Naive B cell (primary cell): ENCODE data around the gene LSP1. TPM values are rescaled to one million over a fixed set of nuclear protein-coding genes. Genes with fewer than 3 reads are reported as not detected.

Source experiments
- ATAC-seq, 2 donors: fragments of 150-1000 bp; cut with Tn5 transposase; 2 replicates each; pipeline ENCODE4 v1.10.0; 2021; ENCODE audit warnings: low read depth in 2 of 2, mild to moderate bottlenecking in 2 of 2, moderate library complexity in 2 of 2
- DNase-seq: peaks from one replicate; pipeline ENCODE4 v3.0.0; 2022
- H3K27ac Mint-ChIP-seq, 6 donors: one replicate each; pipeline ENCODE4 v1.8.0; 2020 to 2022; ENCODE audit warnings: mild to moderate bottlenecking in 6 of 6, mixed read lengths in 6 of 6, moderate library complexity in 5 of 6, inconsistent platforms in 2 of 6
- H3K27me3 Mint-ChIP-seq, 3 donors: one replicate each; pipeline ENCODE4 v1.8.0; 2021 to 2022; ENCODE audit warnings: mixed read lengths in 3 of 3, mild to moderate bottlenecking in 1 of 3
- H3K36me3 Mint-ChIP-seq, 2 donors: one replicate each; pipeline ENCODE4 v1.8.0; 2020 to 2022; ENCODE audit warnings: mixed read lengths in 2 of 2, inconsistent platforms in 1 of 2, mild to moderate bottlenecking in 1 of 2
- H3K4me1 Mint-ChIP-seq, 3 donors: one replicate each; pipeline ENCODE4 v1.8.0; 2020 to 2022; ENCODE audit warnings: mixed read lengths in 3 of 3, inconsistent platforms in 1 of 3, mild to moderate bottlenecking in 1 of 3, moderate library complexity in 1 of 3
- H3K4me3 Mint-ChIP-seq, 8 donors: one replicate each; pipeline ENCODE4 v1.8.0; 2020 to 2022; ENCODE audit warnings: mild to moderate bottlenecking in 8 of 8, mixed read lengths in 8 of 8, moderate library complexity in 8 of 8, inconsistent platforms in 2 of 8
- H3K9me3 Mint-ChIP-seq, 7 donors: one replicate each; pipeline ENCODE4 v1.8.0; 2020 to 2022; ENCODE audit warnings: mixed read lengths in 7 of 7, mild to moderate bottlenecking in 5 of 7, inconsistent platforms in 2 of 7, moderate library complexity in 1 of 7
- polyA plus RNA-seq, 6 donors: library from polyadenylated mRNA; unstranded; fragments of 300-500 nt; fragmentation: Illumina TruSeq; gene quantifications; one replicate each; pipeline ENCODE4 v1.2.3, GENCODE V29; 2021; ENCODE audit warnings: low read depth in 6 of 6

LSP1 gene
- polyA plus RNA-seq, 6 donors from 2014 or later = 342 to 587 (median 422) TPM

DNA sequence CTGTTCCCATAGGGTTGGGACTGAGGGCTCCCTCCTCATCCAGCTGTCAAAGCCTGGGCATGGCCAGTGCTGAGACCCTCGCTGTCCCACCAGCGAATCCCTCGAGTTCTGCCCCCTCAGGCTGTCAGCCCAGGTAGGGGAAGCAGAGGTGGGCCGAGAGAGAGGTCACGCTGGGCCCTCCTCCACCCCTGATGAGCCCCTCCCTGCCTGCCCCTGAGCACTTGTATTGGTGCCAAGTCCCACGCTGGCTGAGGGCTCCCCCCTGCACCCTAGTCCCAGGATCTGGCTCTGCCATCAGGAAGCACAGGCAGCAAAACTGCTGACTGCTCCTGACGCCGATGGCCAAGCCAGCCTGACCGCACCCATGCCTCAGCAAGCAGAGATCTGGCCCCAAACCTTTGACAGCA, 35.5 kb downstream of the LSP1 start:
- Mint-ChIP-seq H3K36me3 (peaks cover 0 to 6% of the 10 kb centered on the region in 2 donors), H3K27ac (peak overlapping the region in 4 of 6 donors; percentile 39 to 78 (median 59)), H3K4me1 (peaks cover 22 to 42% (median 36%) of the 10 kb centered on the region in 3 donors), H3K27me3 (no peaks in the 10 kb centered on the region), H3K9me3 (peaks cover 0 to 4% (median 0%) of the 10 kb centered on the region in 7 donors), H3K4me3 (peak overlapping the region in 3 of 8 donors; percentile 3 to 66 (median 64))
- DNase-seq (no peak), ATAC-seq (no peak)

DNA sequence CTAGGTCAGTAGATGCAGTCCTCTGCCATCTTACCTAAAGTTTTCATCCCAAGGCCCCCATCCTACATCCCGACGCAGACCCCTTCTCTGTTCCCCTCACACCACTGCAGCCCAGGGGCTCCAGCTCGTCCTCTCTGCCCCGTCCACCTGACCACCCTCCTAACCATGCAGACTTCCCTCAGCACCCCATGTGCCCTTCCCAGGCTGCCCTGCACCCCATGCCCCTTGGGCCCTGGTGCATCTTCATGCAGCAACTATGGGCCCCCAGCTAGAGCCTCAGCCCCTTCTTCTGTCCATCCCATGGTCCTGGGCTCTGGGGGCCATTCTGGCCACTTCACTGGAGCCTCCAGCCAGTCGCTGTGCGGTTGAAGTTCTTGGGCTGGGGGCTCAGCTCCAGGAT, 35.9 kb downstream of the LSP1 start:
- no peaks in the 10 kb centered on the region for H3K27me3 Mint-ChIP-seq
- peak overlapping the region in 3 of 6 donors; percentile 39 to 73 (median 45) for H3K27ac Mint-ChIP-seq
- ATAC-seq (no peak), DNase-seq (no peak)
- H3K36me3 Mint-ChIP-seq = peaks cover 0 to 6% of the 10 kb centered on the region in 2 donors
- H3K4me3 Mint-ChIP-seq = peak overlapping the region in 5 of 8 donors; percentile 3 to 67 (median 64)
- H3K9me3 Mint-ChIP-seq = peaks cover 0 to 8% (median 0%) of the 10 kb centered on the region in 7 donors
- peaks cover 26 to 47% (median 39%) of the 10 kb centered on the region in 3 donors for H3K4me1 Mint-ChIP-seq

DNA sequence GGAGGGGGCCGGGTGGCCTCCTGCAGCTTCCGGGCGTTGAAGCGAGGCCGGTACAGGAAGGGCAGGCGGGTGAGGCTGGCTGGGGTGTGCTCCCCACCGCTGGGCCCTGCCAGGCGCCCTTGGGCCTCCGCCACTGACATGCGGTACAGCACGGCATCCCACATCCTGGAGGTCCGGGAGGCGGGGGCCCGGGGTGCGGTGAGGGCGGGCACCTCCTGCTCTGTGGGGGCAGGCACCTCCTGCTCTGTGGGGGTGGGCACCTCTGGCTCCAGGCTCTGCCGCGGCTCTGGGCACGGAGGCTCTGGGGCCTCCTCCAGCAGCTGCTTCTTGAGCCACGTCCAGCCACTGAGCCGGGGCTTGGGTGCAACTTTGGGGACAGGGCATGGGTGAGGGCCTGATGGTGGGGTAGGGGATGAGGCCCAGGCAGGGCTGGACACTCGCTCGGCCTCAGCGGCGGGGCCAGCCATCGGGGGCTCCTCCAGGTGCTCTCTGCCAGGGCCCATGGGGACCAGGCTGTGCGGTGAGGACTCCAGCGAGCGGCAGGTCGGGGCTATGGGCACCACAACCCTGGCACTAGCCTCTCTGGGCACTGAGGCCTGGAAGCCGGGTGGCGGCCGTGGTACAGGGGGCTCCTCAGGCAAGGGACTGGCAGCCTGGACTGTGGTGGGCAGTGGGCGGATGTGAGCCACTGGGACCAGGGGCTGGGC, 36.5 kb downstream of the LSP1 start:
- H3K27me3 Mint-ChIP-seq = no peaks in the 10 kb centered on the region
- H3K4me1 Mint-ChIP-seq = peaks cover 27 to 48% (median 37%) of the 10 kb centered on the region in 3 donors
- H3K27ac Mint-ChIP-seq = peak overlapping the region in 1 of 6 donors; percentile 73
- DNase-seq = peak; percentile 28
- peaks cover 0 to 8% (median 0%) of the 10 kb centered on the region in 7 donors for H3K9me3 Mint-ChIP-seq
- ATAC-seq = peak; percentile 49 to 52
- peaks cover 0 to 6% of the 10 kb centered on the region in 2 donors for H3K36me3 Mint-ChIP-seq
- peak overlapping the region in 3 of 8 donors; percentile 26 to 67 (median 37) for H3K4me3 Mint-ChIP-seq

DNA sequence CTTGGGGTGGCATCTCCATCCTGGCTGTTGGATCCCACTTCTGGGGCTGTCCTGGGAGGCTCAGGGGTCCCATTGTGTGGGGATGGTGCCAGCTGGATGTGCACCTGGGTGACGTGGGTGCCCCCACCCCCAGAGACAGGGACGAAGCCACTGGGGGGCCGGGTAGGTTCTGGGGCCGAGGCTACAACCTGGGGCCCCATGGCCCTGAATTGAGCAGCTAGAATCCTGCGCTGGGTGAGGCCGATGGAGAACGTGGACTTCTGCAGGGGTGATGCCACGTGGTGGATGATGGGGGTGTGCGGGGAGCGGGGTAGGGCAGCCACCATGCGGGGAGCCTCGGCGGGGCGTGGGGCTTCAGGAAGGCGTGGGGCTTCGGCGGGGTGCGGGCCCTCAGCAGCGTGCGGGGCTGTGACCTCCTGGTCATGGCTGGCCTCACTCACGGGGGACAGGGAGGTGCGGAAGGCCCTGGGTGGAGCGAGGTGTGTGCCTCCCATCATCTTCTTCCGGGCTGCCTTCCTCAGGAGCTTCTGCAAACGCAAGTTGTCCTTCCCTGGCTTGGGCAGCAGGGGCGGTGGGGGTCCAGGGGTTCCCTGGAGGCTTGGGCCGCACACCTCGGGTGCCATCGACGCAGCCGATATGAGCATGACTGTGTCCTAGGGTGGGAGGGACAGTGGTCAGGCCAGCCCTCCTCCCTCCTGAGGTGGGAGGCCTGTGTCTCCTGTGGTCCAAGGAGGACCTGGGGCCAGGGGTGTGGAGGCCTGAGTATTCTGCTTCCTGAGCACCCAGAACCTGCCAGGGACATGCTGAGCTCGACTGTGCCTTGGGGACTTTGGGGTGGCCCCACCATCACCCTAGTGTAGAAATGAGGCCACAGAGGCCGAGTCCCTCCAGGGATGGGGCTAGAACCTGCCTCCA, 37.3 kb downstream of the LSP1 start:
- Mint-ChIP-seq H3K9me3 (peaks cover 0 to 8% (median 0%) of the 10 kb centered on the region in 7 donors), H3K27me3 (no peaks in the 10 kb centered on the region), H3K36me3 (peaks cover 0 to 6% of the 10 kb centered on the region in 2 donors), H3K4me3 (peak overlapping the region in 7 of 8 donors; percentile 24 to 77 (median 51)), H3K27ac (peak overlapping the region in 1 of 6 donors; percentile 74), H3K4me1 (peaks cover 27 to 48% (median 37%) of the 10 kb centered on the region in 3 donors)
- DNase-seq = peak; percentile 23
- peak; percentile 37 to 39 for ATAC-seq

DNA sequence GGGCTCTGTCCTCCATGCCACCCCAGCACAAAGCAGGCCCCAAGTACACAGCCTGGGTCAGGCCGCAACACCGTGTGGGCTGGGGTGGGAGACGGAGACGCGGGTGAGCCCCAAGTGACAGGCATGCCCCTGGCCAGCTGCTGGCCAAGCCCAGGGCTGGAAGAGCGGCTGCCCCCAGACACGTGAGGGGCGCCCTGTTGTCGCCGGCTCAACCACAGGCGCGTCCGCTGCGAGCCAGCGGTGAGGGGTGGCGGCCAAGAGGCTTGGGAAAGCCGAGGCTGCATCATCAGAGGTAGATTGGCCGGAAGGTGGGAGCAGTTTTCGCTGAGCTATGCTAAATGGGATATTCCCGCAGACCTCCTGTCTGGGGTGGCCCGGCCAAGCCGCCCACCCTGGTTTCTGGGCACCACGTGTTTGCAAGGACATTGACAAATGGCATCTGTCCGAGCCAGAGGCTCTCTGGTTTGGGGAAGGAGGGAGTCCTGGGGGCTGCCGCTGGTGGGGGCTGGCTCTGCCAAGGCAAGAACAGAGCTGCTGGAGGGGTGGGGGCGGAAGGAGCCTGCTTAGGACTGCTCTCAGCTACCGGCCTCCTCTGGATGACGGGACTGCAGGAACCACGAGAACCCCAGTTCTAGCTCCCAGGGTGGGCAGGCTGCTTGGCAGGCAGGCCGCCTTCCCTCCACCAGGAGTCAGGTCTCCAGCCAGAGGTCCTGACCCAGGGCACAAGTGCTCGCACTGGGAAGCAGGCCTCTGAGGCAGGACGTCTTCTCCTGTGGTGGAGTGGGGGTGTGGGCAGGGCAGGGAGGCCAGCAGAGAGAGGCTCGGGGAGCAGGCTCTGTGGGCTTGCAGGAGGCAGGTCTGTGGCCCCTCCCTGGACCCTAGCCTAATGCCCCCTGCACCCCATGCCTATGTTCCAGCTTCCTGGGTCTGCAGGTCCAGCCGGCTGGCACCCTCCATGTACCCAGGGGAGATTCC, 38.3 kb downstream of the LSP1 start:
- Mint-ChIP-seq H3K4me3 (peak overlapping the region in 5 of 8 donors; percentile 15 to 58 (median 26)), H3K27ac (peak overlapping the region in 2 of 6 donors; percentile 32 to 60), H3K36me3 (peaks cover 0 to 6% of the 10 kb centered on the region in 2 donors), H3K4me1 (peaks cover 27 to 50% (median 37%) of the 10 kb centered on the region in 3 donors), H3K27me3 (no peaks in the 10 kb centered on the region), H3K9me3 (peaks cover 0 to 8% (median 0%) of the 10 kb centered on the region in 7 donors)
- peak; percentile 7 to 17 for ATAC-seq
- DNase-seq = no peak

DNA sequence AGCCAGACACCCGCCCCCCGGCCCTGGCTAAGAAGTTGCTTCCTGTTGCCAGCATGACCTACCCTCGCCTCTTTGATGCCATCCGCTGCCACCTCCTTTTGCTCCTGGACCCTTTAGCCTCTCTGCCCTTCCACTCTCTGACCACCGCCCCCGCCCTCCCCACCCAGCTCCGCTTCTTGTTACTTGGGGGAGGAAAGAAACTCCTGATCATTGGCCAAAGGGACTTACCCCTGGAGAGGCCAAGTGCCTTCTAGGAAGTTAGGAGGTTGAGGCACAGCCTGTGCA, 38.9 kb downstream of the LSP1 start, which contains the start of gene PRR33:
TSS of gene PRR33 (minus strand) at position 65 of the 285 bp plus-strand sequence. CDS start 1,311 bp downstream, outside the sequence.
- Mint-ChIP-seq H3K9me3 (peaks cover 0 to 8% (median 0%) of the 10 kb centered on the region in 7 donors), H3K4me1 (peaks cover 29 to 56% (median 42%) of the 10 kb centered on the region in 3 donors), H3K27me3 (no peaks in the 10 kb centered on the region), H3K4me3 (peak within 1 kb of the TSS in 5 of 8 donors; percentile 15 to 58 (median 26)), H3K27ac (peak within 1 kb of the TSS in 3 of 6 donors; percentile 29 to 60 (median 32)), H3K36me3 (peaks cover 0 to 6% of the 10 kb centered on the region in 2 donors)
- DNase-seq (no peak), ATAC-seq (peak in 1 of 2 donors; percentile 14)

DNA sequence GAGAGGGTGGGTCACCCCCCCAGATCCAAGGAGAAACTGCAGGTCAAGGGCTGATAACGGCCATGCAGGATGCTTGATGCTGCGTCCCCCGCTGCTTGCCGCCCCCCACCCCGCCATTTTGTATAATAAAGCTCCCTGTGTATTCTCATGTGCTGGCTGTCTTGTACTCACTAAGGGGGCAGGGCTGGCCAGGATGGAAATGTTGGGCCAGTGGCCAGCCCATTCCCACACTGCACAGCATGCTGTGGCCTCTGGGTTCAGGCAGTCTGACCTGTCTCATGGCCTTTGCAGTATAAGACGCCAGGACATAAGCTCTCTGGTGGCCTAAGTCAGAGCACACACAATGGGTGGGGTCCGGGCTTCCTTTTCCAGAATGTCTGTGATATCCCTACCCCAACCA, 39.2 kb downstream of the LSP1 start:
- peaks cover 0 to 6% of the 10 kb centered on the region in 2 donors for H3K36me3 Mint-ChIP-seq

DNA sequence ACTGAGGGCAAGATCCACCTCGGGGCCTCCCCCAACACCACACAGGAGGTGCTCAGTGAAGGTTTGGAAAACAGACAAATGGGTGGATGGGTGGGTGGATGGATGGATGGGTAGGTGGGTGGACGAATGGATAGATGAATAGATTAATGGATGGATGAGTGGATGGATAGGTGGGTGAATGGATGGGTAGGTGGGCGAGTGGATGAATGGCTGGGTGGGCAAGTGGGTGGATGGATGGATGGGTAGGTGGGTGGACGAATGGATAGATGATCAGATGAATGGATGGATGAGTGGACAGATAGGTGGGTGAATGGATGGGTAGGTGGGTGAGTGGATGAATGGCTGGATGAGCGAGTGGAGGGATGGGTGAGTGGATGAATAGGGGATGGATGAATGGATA, 39.7 kb downstream of the LSP1 start:
- DNase-seq (no peak), ATAC-seq (no peak)
- Mint-ChIP-seq H3K27ac (peak overlapping the region in 1 of 6 donors; percentile 29), H3K4me3 (peak overlapping the region in 1 of 8 donors; percentile 6), H3K36me3 (peaks cover 0 to 6% of the 10 kb centered on the region in 2 donors), H3K4me1 (peaks cover 34 to 64% (median 50%) of the 10 kb centered on the region in 3 donors), H3K27me3 (peaks cover 0 to 2% (median 0%) of the 10 kb centered on the region in 3 donors), H3K9me3 (peaks cover 0 to 8% (median 0%) of the 10 kb centered on the region in 7 donors)

More for the DNA sequence above, 39.2 kb downstream of the LSP1 start:
- Mint-ChIP-seq H3K9me3 (peaks cover 0 to 8% (median 0%) of the 10 kb centered on the region in 7 donors), H3K4me1 (peaks cover 32 to 59% (median 46%) of the 10 kb centered on the region in 3 donors), H3K27me3 (no peaks in the 10 kb centered on the region), H3K4me3 (peak overlapping the region in 1 of 8 donors; percentile 25), H3K27ac (no peak overlapping the region)
- DNase-seq (no peak), ATAC-seq (no peak)

DNA sequence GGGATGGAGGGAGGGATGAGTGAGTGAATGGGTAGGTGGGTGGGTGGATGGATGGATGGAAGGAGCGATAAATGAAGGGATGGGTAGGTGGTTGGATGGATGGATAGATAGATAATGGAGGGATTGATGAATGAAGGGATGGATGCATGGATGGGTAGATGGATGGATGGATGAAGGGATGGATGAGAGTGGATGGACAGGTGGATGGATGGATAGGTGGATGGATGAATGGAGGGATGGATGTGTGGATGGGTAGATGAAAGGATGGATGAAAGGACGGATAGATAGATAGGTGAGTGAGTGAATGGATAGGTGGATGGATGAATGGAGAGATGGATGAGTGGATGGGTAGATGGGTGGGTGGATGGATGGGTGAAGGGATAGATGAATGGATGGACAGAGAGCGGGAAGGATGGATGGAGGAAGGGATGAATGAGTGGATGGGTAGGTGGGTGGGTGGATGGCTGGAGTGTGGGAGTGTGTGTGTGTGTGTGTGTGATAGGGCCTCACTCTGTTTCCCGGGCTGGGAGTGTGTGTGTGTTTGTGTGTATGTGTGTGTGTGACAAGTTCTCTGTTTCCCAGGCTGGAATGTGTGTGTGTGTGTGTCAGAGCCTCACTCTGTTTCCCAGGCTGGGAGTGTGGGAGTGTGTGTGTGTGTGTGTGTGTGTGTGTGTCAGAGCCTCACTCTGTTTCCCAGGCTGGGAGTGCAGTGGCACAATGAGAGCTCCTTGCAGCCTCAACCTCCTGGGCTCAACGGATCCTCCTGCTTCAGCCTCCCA, 40.9 kb downstream of the LSP1 start:
- ATAC-seq = no peak
- Mint-ChIP-seq H3K27me3 (peaks cover 0 to 6% (median 0%) of the 10 kb centered on the region in 3 donors), H3K27ac (peak overlapping the region in 3 of 6 donors; percentile 3 to 95 (median 80)), H3K9me3 (peaks cover 0 to 8% (median 0%) of the 10 kb centered on the region in 7 donors), H3K36me3 (peaks cover 0 to 6% of the 10 kb centered on the region in 2 donors), H3K4me3 (peak overlapping the region in 1 of 8 donors; percentile 21), H3K4me1 (peaks cover 37 to 60% (median 41%) of the 10 kb centered on the region in 3 donors)
- DNase-seq = no peak

DNA sequence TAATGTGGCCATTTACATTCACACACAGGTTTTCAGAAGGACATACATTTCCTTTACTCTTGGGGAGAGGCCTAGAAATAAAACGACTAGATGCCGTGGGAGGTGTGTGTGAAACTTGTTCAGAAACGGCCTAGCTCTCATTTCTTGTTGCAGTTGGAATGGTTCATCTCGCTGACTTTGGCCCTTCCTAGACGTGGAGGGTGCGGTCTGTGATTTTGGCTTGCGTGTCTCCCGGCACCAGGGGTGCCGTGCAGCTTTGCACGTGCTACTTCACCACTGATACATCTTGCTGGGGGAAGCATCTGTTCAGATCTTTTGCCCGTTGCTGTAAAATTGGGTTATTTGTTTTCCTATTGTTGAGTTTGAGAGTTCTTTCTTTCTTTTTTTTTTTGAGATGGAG, 41.9 kb downstream of the LSP1 start:
- H3K27me3 Mint-ChIP-seq = peaks cover 0 to 6% (median 0%) of the 10 kb centered on the region in 3 donors
- peaks cover 0 to 6% of the 10 kb centered on the region in 2 donors for H3K36me3 Mint-ChIP-seq
- ATAC-seq = no peak
- H3K4me3 Mint-ChIP-seq = no peak overlapping the region
- peaks cover 0 to 8% (median 0%) of the 10 kb centered on the region in 7 donors for H3K9me3 Mint-ChIP-seq
- no peak for DNase-seq
- peak overlapping the region in 1 of 6 donors; percentile 70 for H3K27ac Mint-ChIP-seq
- peaks cover 31 to 52% (median 36%) of the 10 kb centered on the region in 3 donors for H3K4me1 Mint-ChIP-seq

DNA sequence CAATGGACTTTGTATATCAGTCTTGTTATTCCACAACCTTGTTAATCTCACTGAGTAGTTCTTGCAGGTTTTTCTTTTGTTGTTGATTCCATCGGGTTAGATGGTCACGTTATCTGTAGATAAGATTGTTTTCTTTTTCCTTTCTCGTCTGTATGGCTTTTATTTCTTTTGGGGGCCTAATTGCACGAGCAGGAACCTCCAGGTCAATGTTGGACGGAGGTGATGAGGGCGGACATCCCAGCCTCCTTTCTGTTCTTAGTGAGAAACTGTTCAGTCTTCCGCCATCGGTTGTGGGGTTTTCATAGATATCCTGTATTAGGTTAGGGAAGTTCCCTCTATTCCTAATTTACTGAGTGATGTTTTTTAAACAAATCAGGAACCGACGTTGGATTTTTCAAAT, 43.6 kb downstream of the LSP1 start:
- ATAC-seq = peak in 1 of 2 donors; percentile 5
- Mint-ChIP-seq H3K27me3 (peaks cover 0 to 6% (median 0%) of the 10 kb centered on the region in 3 donors), H3K27ac (peak overlapping the region in 2 of 6 donors; percentile 5 to 85), H3K9me3 (peaks cover 0 to 8% (median 0%) of the 10 kb centered on the region in 7 donors), H3K36me3 (peaks cover 0 to 6% of the 10 kb centered on the region in 2 donors), H3K4me1 (peaks cover 26 to 38% (median 29%) of the 10 kb centered on the region in 3 donors), H3K4me3 (peak overlapping the region; percentile 72 to 93 (median 82))
- DNase-seq = no peak
